NCI-H524 (cell line): ENCODE results near the gene NECTIN1.
A peak's percentile ranks its signal among the peaks of the same experiment; 100 is the strongest.

Experiments
- DNase-seq, 2 experiments: peaks; one replicate each; lab custom pipeline; 2025; lab: John Stamatoyannopoulos, UW

The NECTIN1 gene

GRCh38 chr11:119692540-119692820, 36.5 kb downstream of the NECTIN1 start:
- DNase-seq = peak; percentile 73 to 82

DNA sequence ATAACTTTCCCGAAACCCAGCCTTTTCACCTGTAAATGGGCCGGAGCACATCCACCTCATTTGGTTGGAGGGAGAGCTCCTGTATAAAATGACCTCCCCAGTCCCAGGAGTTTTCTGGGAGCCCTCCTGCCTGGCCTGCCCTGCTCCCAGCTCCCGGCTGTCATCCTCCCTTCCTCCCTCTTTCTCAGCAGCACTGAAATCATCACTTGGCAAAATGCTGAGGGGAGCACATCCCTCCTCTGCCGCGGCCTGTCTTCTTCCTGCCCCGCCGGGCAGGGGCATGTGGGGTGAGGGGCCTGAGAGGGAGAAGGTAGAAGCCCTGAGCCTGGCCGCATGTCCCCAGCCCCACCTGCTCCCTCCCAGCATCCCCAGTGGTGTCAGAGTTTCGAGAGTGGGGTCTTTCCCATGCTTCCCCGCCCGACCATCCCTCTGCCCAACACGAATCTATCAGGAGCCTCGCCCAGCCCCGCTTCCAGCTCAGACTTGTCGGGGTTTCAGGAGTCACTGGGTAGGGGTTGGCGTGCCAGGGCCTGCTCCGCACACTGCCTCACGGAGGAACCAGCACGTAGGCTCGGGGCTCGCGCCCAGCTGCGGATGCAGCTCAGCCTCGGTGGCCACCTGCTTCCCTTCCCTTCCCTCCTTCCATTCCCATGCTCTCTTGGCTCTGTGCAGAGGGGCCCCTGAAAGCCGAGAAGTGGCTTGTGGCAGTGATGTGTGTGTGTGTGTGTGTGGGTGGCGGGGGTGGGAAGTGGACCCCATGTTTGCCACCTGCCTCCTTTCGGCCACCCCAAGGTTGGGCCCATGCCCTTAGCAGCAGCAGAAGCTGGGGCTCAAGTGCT, 37.1 kb downstream of the NECTIN1 start:
- DNase-seq = peak; percentile 73 to 80

DNA sequence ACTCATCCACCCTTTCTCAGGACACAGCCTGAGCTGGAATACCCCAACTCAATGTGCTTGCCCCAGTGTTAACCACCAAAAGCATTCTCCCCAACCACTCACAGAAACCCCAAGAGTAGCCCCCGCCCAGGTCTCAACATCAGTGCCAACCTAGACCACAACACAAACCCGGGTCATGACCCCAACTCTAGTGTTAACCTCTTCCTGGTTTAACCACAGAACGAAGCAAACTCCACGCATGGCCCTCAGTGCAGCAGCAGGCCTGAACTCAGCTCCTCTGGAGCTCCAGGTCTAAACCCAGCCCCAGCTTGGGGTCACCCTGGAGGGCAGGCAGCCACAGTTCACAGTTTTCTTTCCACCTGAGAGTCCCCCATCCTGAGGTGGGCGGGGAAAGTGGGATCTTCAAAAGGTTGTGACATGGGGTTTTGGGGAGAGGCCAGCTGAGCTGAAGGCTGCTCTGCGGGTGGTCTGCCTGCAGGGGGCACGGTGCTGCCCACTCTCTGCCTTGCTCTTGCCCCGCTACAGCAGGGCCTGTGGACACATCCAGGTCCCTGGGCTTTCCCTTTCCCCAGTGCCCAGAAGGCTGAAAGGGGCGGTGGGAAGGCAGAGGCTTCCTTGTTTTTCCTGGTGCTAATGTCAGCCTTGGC, 37.9 kb downstream of the NECTIN1 start:
- DNase-seq = no peak

GRCh38 chr11:119689302-119689701, 39.7 kb downstream of the NECTIN1 start:
- peak in 1 of 2 experiments; percentile 36 for DNase-seq

DNA sequence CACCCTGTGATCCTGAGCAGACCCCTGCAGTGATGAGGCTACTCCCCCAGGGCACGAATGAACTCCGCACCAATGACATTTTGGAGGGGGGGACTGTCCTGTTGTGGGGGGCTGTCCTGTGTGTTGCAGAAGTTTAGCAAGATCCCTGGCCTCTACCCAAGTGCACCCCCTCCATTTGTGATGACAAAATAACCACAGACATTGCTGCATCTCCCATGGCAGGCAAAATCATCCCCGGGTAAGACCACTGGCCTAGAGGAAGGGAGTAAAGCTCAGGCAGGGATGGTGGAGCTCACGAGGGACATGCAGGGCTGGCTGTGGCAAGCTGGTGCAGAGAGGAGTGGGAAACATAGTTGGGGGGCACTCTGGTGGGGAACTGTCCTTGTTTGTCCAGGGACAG, 40.6 kb downstream of the NECTIN1 start:
- no peak for DNase-seq

DNA sequence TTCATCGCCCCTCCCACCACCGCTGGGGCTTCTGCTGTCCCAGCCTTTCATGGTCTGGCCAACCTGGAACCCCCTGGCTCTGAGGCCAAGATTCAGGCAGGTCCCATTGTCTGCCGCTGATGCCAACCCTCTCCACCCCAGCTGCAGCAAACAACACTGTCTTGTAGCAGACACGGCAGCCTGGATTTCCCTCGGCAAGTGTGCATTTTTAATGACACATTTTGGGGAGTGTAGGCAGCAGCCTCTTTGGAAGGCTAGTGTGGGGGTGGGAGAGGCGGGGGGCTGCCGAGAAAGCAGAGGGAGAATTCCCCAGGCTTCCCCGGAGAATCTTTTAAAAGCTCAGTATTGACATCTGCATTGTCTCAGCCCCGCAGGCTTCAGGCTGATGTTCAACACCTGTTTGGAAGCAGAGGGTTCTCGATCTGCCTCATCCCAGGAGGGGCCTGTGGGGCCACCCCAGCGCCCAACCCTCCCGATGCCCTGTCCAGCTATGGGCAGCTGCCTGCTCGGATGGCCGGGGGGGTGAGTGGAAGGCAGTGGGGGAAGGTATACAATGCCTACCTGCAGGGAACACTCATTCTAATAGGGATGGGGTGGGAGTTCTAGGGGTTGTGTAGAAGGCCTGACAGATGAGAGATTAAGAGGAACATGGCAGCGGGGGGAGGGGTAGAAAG, 41.5 kb downstream of the NECTIN1 start:
- no peak for DNase-seq

GRCh38 chr11:119686177-119686882, 42.7 kb downstream of the NECTIN1 start:
- DNase-seq = no peak

- no peak for DNase-seq
These were observed 43.8 kb downstream of the NECTIN1 start for GRCh38 chr11:119685111-119685746.

DNA sequence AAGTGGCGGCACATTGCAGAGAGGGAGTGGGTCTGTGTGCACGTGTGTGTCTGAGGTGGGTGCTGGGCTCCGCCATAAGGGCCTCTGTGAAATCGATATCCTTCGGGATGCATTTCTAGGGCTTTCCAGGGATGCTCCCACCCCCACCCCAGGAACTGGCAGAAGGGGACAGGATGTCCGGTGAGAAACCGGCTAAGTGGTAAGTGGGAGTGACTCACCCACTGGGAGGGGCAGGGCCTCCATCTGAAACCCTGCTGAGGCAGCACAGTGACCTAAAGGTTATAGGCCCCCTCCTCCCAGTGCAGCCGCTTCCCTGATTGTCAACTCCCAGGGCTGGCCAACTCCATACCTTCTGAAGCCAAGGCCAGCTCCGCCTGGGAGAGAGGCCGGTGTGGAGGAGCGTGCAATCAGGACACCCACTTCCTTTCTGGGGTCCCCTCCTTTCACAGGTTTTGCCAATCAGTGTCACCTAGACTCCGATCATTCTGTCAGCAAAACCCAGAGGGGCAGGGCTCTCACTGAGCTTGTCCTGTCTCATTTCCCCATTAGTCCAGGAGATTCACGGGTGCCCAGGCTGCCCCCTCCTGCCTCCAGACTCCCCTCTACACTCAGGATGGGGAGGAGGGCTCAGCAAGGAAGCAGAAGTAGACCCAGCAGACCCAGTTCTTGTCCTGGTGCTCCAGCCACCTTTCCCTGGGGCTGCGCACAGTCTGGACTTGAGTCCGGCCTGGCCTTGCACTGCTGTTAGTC, 44.5 kb downstream of the NECTIN1 start:
- peak in 1 of 2 experiments; percentile 26 for DNase-seq

GRCh38 chr11:119683783-119684182, 45.2 kb downstream of the NECTIN1 start:
- DNase-seq = no peak

DNA sequence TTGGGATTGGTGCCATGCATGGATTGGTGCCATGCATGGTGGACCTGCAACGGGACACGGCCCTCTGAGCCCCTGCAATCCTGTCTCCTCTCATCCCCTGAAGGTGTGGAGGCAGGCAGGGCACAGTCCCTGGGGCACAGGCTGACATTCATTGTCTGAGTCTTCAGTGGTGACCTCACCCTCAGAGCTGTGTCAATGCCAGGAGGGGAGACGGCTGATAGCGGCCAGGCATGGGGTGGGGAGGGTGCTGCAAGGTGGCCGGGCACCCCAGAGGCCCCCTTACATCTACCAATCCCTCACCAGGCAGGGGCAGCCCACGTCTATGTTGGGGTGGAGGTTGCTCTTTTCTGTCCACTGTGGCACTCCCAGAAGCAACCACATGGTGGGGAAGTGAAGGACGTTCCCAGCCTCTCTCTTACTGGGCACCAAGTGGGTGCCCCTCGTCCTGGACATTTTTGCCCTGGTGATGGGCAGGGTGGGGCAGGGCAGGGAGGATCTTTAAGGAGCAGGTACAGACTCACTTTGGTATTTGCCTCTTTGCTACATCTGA, 47.6 kb downstream of the NECTIN1 start:
- no peak for DNase-seq

GRCh38 chr11:119680541-119681360, 48.2 kb downstream of the NECTIN1 start:
- DNase-seq = no peak

DNA sequence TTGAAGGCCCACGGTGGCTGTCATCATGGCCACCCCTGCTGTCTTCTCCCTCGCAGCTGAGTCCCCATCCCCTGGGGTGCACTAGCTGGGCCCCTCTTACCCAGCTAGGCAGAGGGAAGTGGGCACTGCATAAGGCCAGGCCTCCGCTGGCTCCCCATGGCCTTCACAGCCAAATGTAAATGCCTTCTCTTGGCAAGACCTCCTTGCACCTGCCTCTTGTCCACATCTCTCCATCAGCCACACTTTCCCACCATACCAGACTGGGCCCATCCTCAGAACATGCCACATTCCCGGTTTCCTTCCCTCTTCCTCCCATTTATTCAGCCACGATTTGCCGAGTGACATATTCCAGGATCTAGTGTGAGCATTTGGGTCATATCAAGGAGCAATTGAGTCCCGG, 49.7 kb downstream of the NECTIN1 start:
- DNase-seq = no peak

GRCh38 chr11:119678351-119678750, 50.6 kb downstream of the NECTIN1 start:
- no peak for DNase-seq

- no peak for DNase-seq
These were observed 51.2 kb downstream of the NECTIN1 start for GRCh38 chr11:119677840-119678239.

DNA sequence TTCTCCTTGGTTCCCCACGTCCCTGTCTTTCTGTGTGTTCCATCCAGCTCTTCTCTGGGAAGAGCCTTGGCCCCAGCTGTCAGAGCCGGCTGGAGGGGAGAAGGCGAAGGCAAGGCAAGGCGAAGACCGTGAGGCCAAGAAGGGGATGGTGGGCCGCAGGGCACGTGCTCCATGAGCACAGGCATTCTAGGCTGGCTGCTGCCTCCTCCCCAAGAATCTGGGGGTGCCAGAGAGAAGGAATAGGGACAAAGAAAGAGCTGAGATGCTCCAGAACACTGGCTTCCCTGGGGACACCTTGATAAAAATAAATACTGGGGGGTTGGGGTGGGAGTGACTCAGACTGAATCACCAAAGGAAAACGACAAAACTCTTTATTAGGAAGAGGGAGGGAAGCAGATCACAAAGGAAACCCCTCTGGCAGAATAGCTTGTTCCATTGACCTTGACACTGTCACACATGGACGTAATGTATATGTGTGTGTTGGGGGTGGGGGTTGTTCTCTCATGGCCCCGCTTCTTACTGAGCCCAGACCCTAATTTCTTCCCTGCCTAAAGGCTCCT, 52.5 kb downstream of the NECTIN1 start:
- DNase-seq = no peak

- DNase-seq = no peak
These were observed 55.2 kb downstream of the NECTIN1 start for GRCh38 chr11:119673759-119674336.

- no peak for DNase-seq
These were observed 55.8 kb downstream of the NECTIN1 start for GRCh38 chr11:119673052-119673758.

- DNase-seq = no peak
These were observed 56.4 kb downstream of the NECTIN1 start for GRCh38 chr11:119672597-119672996.
